GM19099 (cell line): ENCODE measurements around the gene MGLL.

Source experiments
- POLR2A ChIP-seq: IDR thresholded peaks from 3 replicates; pipeline ENCODE4 v1.6.1; 2011; ENCODE audit warnings: low read depth; ENCODE audit not compliant: insufficient read length; ENCODE audit errors: extremely low read depth

The MGLL gene

GRCh38 chr3:127673191-127674100, 148.9 kb downstream of the MGLL start:
- no peak for TF ChIP-seq POLR2A

- TF ChIP-seq POLR2A: peak; percentile 91
These were observed 149.7 kb downstream of the MGLL start, which contains the start of gene ABTB1 for GRCh38 chr3:127672429-127673190. ABTB1 (plus strand) TSS chr3:127672952; CDS start chr3:127673026, 74 bp downstream.

GRCh38 chr3:127671523-127672428, 150.5 kb downstream of the MGLL start:
- no peak for TF ChIP-seq POLR2A

GRCh38 chr3:127670761-127671522, 151.4 kb downstream of the MGLL start:
- TF ChIP-seq POLR2A: no peak

GRCh38 chr3:127670229-127670559, 152.1 kb downstream of the MGLL start:
- TF ChIP-seq POLR2A: no peak

GRCh38 chr3:127669541-127670228, 152.6 kb downstream of the MGLL start:
- TF ChIP-seq POLR2A: no peak

- TF ChIP-seq POLR2A: no peak
These were observed 153.4 kb downstream of the MGLL start for GRCh38 chr3:127668906-127669305.

- TF ChIP-seq POLR2A: no peak
These were observed 155.1 kb downstream of the MGLL start for GRCh38 chr3:127667119-127667681.

GRCh38 chr3:127666676-127667075, 155.6 kb downstream of the MGLL start:
- TF ChIP-seq POLR2A: no peak

GRCh38 chr3:127665586-127665985, 156.7 kb downstream of the MGLL start:
- TF ChIP-seq POLR2A: no peak

GRCh38 chr3:127665165-127665564, 157.2 kb downstream of the MGLL start:
- no peak for TF ChIP-seq POLR2A

- TF ChIP-seq POLR2A: no peak
These were observed 159.2 kb downstream of the MGLL start for GRCh38 chr3:127663151-127663550.

GRCh38 chr3:127662001-127662469, 160.3 kb downstream of the MGLL start:
- TF ChIP-seq POLR2A: no peak
